Stimulated activated naive CD8-positive, alpha-beta T cell treated with anti-CD3 and anti-CD28 coated beads, Interleukin-15, amount 100 ng/mL, for 72 hours (primary cell): ENCODE measurements around the gene IMPACT.

Experiments
- ATAC-seq: fragments of 150-1000 bp; cut with Tn5 transposase; 2 replicates; pipeline ENCODE4 v1.10.0; 2021; ENCODE audit warnings: mild to moderate bottlenecking, moderate library complexity
- DNase-seq, 2 donors: peaks; one replicate each; pipeline ENCODE4 v3.0.0; 2021 to 2022
- H3K27ac Mint-ChIP-seq, 2 donors: one replicate each; pipeline ENCODE4 v1.8.0; 2022; ENCODE audit warnings: mild to moderate bottlenecking in 2 of 2, mixed read lengths in 2 of 2, moderate library complexity in 2 of 2
- H3K27me3 Mint-ChIP-seq: one replicate; pipeline ENCODE4 v1.8.0; 2022; ENCODE audit warnings: mixed read lengths
- H3K4me1 Mint-ChIP-seq: one replicate; pipeline ENCODE4 v1.8.0; 2022; ENCODE audit warnings: mild to moderate bottlenecking, mixed read lengths
- H3K4me3 Mint-ChIP-seq, 2 donors: one replicate each; pipeline ENCODE4 v1.8.0; 2022; ENCODE audit warnings: mild to moderate bottlenecking in 2 of 2, mixed read lengths in 2 of 2, moderate library complexity in 1 of 2
- H3K9me3 Mint-ChIP-seq, 2 donors: one replicate each; pipeline ENCODE4 v1.8.0; 2022; ENCODE audit warnings: mixed read lengths in 2 of 2

IMPACT gene

DNA sequence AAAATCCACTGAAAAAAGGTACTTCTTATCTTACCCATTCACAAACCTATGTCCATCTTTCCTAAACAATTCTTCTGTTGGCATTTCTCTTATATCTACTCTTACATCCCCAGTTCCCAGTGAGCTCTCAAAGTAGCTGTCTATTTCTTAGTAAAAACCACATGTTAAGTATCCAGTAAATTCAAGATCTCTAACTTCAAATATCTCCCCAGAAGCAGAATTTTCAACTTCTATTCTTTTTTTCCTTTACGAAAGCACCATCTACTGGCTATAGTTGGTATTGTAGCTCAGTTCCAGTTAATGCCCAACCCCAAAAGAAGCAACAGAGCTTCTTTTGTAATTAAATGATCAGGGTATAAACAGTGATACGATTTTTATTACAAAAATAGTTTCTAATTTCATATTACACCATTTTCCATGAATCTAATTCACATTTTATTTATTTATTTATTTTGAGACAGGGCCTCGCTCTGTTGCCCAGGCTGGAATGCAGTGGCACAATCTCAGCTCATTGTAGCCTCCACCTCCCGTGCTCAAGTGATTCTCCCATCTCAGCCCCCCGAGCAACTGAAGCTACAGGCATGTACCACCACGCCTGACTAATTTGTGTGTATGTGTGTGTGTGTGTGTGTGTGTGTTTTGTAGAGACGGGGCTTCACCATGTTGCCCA, 62.5 kb downstream of the IMPACT start:
- no peak for ATAC-seq
- H3K4me1 Mint-ChIP-seq: peaks cover 25% of the 10 kb centered on the region
- H3K9me3 Mint-ChIP-seq: no peaks in the 10 kb centered on the region
- H3K27ac Mint-ChIP-seq: no peak overlapping the region
- H3K27me3 Mint-ChIP-seq: peaks cover 36% of the 10 kb centered on the region
- DNase-seq: peak in 1 of 2 donors; percentile 13
- H3K4me3 Mint-ChIP-seq: no peak overlapping the region

GRCh38 chr18:24490539-24490938, 64.1 kb downstream of the IMPACT start:
- Mint-ChIP-seq H3K9me3 (no peaks in the 10 kb centered on the region), H3K4me1 (peaks cover 25% of the 10 kb centered on the region), H3K27me3 (peaks cover 47% of the 10 kb centered on the region), H3K4me3 (no peak overlapping the region), H3K27ac (no peak overlapping the region)
- ATAC-seq (no peak), DNase-seq (no peak)

GRCh38 chr18:24491927-24492834, 65.7 kb downstream of the IMPACT start:
- H3K27me3 Mint-ChIP-seq: peaks cover 39% of the 10 kb centered on the region
- no peak overlapping the region for H3K4me3 Mint-ChIP-seq
- DNase-seq (peak; percentile 11 to 15), ATAC-seq (peak; percentile 74)
- H3K27ac Mint-ChIP-seq: no peak overlapping the region
- H3K4me1 Mint-ChIP-seq: peaks cover 25% of the 10 kb centered on the region
- H3K9me3 Mint-ChIP-seq: no peaks in the 10 kb centered on the region

- DNase-seq: no peak
- Mint-ChIP-seq H3K27me3 (peaks cover 25% of the 10 kb centered on the region), H3K4me3 (no peak overlapping the region), H3K4me1 (peaks cover 13% of the 10 kb centered on the region), H3K9me3 (no peaks in the 10 kb centered on the region), H3K27ac (no peak overlapping the region)
- ATAC-seq: no peak
Measured at GRCh38 chr18:24494586-24494985, 68.1 kb downstream of the IMPACT start.

DNA sequence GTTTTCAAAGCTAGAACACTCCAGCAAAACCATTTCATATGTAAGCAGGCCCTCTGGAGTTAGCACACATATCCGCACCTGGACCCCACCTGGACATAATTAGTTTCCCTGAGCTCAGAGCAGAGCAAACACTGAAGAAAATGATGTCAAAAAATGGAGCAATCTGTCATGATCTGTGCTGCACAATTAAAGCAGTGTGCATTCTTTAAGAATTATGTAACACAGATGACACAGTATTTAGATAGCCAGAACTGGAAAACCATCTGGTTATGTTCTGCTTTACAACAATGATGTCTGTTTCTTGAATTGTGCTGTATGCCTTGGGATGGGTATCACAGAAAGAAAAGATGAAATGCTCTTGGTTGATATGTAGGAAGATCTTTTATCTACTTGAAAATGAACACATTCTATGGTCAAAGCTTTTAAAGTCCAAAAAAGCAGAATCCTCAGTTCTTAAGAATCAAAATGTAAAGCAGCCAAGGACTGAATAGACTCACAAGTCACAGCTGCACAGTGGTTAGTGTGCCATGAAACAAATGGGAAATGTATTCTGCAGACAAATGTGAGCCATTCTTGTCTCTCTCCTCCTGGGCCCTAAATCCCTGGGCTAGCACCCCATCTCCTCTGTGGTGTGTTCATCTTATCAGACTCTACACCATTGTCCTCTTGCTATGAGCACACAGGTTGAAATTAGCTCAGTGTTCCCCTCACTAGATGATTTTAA, 70.7 kb downstream of the IMPACT start:
- Mint-ChIP-seq H3K27ac (no peak overlapping the region), H3K9me3 (no peaks in the 10 kb centered on the region), H3K4me1 (peaks cover 5% of the 10 kb centered on the region), H3K27me3 (peaks cover 25% of the 10 kb centered on the region), H3K4me3 (no peak overlapping the region)
- DNase-seq (no peak), ATAC-seq (no peak)

GRCh38 chr18:24499814-24500213, 73.3 kb downstream of the IMPACT start:
- H3K27me3 Mint-ChIP-seq: peaks cover 11% of the 10 kb centered on the region
- H3K4me3 Mint-ChIP-seq: no peak overlapping the region
- H3K9me3 Mint-ChIP-seq: no peaks in the 10 kb centered on the region
- DNase-seq: no peak
- no peak for ATAC-seq
- no peaks in the 10 kb centered on the region for H3K4me1 Mint-ChIP-seq
- no peak overlapping the region for H3K27ac Mint-ChIP-seq

GRCh38 chr18:24500217-24500616, 73.7 kb downstream of the IMPACT start:
- Mint-ChIP-seq H3K27me3 (peaks cover 7% of the 10 kb centered on the region), H3K9me3 (no peaks in the 10 kb centered on the region), H3K27ac (no peak overlapping the region), H3K4me3 (no peak overlapping the region), H3K4me1 (no peaks in the 10 kb centered on the region)
- no peak for ATAC-seq
- no peak for DNase-seq

DNA sequence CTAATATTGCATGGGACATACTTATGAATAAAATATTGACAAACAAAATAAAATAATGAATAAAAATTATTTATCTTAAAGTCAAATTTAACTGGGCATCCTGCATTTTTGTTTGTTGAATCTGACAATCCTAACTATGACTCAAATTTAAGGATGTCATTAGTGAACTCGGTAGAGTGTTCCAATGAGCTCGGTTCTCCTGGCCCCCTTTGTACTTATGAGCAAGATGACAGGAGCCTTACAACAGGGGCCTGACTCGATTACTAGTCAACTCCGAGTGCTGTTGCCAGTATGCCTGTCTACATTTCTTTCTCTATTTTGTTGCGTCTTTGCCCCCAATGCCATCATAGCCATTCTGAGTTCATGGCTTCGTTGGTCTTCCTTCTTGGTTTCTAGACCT, 74.3 kb downstream of the IMPACT start:
- Mint-ChIP-seq H3K4me3 (no peak overlapping the region), H3K27me3 (peaks cover 6% of the 10 kb centered on the region), H3K9me3 (no peaks in the 10 kb centered on the region), H3K27ac (peak overlapping the region in 1 of 2 donors; percentile 19), H3K4me1 (no peaks in the 10 kb centered on the region)
- no peak for ATAC-seq
- no peak for DNase-seq

- no peaks in the 10 kb centered on the region for H3K4me1 Mint-ChIP-seq
- no peak for ATAC-seq
- no peak overlapping the region for H3K27ac Mint-ChIP-seq
- H3K27me3 Mint-ChIP-seq: peaks cover 6% of the 10 kb centered on the region
- H3K4me3 Mint-ChIP-seq: no peak overlapping the region
- no peak for DNase-seq
- H3K9me3 Mint-ChIP-seq: no peaks in the 10 kb centered on the region
Measured at GRCh38 chr18:24502667-24503523, 76.4 kb downstream of the IMPACT start.
